Gastroesophageal sphincter (tissue), 3 donors: ENCODE data around the gene FANCI.

Experiments used
- CTCF ChIP-seq, 4 experiments: fragments of 200-600 bp in 2 of 4; fragments of 450-650 bp in 2 of 4; sonication (generic) in 1 of 4; IDR thresholded peaks; one replicate each; pipeline ENCODE4 v1.5.1; 2017 to 2019; ENCODE audit warnings: antibody characterized with exemption in 4 of 4, mild to moderate bottlenecking in 2 of 4, moderate library complexity in 2 of 4
- EP300 ChIP-seq: sonication (generic); formaldehyde crosslinking; IDR thresholded peaks from one replicate; pipeline ENCODE4 v1.6.1; 2017; ENCODE audit warnings: antibody characterized with exemption, mild to moderate bottlenecking
- POLR2AphosphoS5 ChIP-seq: sonication (generic); formaldehyde crosslinking; IDR thresholded peaks from one replicate; pipeline ENCODE4 v1.6.1; 2017; ENCODE audit warnings: antibody characterized with exemption

- TF ChIP-seq CTCF (IDR thresholded peaks at IDR 0.05) (no peak), POLR2AphosphoS5 (no peak), EP300 (no peak)
Observed at GRCh38 chr15:89198934-89199333, 44.8 kb upstream of the FANCI start.
